RWPE2 (cell line): ENCODE measurements around the gene C2.

Experiments used
- ATAC-seq: fragments of 200-7000 bp; cut with Tn5 transposase; 3 replicates; pipeline ENCODE4 v1.9.1; 2021; ENCODE audit warnings: low read depth
- DNase-seq: peaks from one replicate; pipeline ENCODE4 v3.0.0-alpha.2; 2020; ENCODE audit warnings: low spot score
- H3K27ac ChIP-seq: fragments of 450-650 bp; 2 replicates; pipeline ENCODE4 v1.5.1; 2017; ENCODE audit warnings: mild to moderate bottlenecking; ENCODE audit not compliant: poor library complexity, severe bottlenecking
- H3K27me3 ChIP-seq: fragments of 250-450 bp; sonication (Bioruptor Pico); 2 replicates; pipeline ENCODE4 v1.5.1; 2021; ENCODE audit warnings: mild to moderate bottlenecking, moderate library complexity; ENCODE audit not compliant: insufficient read depth, poor library complexity, severe bottlenecking
- H3K36me3 ChIP-seq: fragments of 250-450 bp; sonication (Bioruptor Pico); 2 replicates; pipeline ENCODE4 v1.5.1; 2020; ENCODE audit warnings: low read depth, mild to moderate bottlenecking, moderate library complexity
- H3K4me1 ChIP-seq: fragments of 250-450 bp; sonication (Bioruptor Pico); 2 replicates; pipeline ENCODE4 v1.5.1; 2021; ENCODE audit warnings: mild to moderate bottlenecking, moderate library complexity; ENCODE audit not compliant: insufficient read depth, poor library complexity, severe bottlenecking
- H3K4me3 ChIP-seq: fragments of 250-450 bp; sonication (Bioruptor Pico); 2 replicates; pipeline ENCODE4 v1.5.1; 2021; ENCODE audit warnings: mild to moderate bottlenecking, moderate library complexity; ENCODE audit not compliant: severe bottlenecking
- H3K9me3 ChIP-seq: fragments of 250-450 bp; sonication (Bioruptor Pico); 2 replicates; pipeline ENCODE4 v1.5.1; 2021; ENCODE audit warnings: mild to moderate bottlenecking, moderate library complexity; ENCODE audit not compliant: severe bottlenecking
- TF ChIP-seq, protein P1 (sequence below): fragments of 450-650 bp; IDR thresholded peaks from one replicate; pipeline ENCODE4 v1.5.1; 2017; ENCODE audit warnings: mild to moderate bottlenecking, moderate library complexity; ENCODE audit not compliant: poor library complexity, severe bottlenecking

C2 gene

DNA sequence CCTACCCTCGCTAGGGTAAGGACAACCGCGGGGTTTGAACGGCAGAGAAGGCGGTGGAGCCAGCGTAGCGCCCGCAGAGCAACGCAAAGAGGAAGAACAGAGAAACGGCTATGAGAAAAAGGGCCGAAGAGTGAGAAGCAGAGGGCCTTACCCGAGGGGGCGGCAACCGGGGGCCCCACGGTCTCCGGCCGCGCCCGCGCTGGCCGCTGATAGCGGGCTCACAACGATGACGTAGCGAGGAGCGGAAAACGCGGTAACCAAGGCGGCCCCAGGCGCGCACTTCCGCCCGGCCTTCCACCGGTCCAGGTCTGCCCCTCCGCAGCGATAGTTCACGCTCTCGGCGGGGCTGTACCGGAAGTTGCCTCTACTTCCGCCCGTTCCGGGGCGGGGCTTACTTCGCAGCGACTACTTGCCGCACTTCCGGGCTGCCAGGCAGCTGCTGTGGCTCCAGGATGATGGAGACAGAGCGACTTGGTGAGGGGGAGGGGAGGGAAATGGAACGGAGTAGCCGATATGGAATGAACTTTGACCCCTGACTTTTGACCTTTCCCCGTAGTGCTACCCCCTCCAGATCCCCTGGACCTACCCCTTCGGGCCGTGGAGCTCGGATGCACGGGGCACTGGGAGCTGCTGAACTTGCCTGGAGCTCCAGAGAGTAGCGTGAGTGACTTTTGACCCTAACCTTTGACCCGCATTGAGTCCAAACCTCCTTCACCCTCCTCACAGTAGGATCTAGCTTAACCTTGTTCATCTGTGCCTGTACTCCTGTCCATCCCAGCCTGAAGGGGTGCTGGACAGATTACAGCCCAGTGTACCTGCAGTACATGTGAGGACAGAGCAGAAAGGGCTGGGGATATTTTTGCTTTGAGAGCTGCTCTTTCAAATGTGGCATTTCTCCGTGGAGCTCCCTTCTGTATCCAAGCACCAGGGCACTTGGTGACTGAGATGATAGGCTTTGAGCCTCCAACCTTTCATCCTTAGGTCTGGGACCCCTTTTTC, 31.5 kb downstream of the C2 start, which contains the start of the genes NELFE and SKIC2:
Gene NELFE (minus strand): TSS at position 231 of the 999 bp plus-strand sequence. CDS start 525 bp downstream, outside the sequence.
Gene SKIC2 (plus strand): TSS at position 435 of the 999 bp plus-strand sequence. CDS start 18 bp downstream, at position 453.
- no peaks in the 10 kb centered on the region for H3K27me3 ChIP-seq
- H3K4me1 ChIP-seq = no peaks in the 10 kb centered on the region
- ATAC-seq (peak; percentile 99), DNase-seq (peak; percentile 98)
- peak within 1 kb of the TSS; percentile 27 for H3K27ac ChIP-seq
- TF ChIP-seq, protein P1, sequence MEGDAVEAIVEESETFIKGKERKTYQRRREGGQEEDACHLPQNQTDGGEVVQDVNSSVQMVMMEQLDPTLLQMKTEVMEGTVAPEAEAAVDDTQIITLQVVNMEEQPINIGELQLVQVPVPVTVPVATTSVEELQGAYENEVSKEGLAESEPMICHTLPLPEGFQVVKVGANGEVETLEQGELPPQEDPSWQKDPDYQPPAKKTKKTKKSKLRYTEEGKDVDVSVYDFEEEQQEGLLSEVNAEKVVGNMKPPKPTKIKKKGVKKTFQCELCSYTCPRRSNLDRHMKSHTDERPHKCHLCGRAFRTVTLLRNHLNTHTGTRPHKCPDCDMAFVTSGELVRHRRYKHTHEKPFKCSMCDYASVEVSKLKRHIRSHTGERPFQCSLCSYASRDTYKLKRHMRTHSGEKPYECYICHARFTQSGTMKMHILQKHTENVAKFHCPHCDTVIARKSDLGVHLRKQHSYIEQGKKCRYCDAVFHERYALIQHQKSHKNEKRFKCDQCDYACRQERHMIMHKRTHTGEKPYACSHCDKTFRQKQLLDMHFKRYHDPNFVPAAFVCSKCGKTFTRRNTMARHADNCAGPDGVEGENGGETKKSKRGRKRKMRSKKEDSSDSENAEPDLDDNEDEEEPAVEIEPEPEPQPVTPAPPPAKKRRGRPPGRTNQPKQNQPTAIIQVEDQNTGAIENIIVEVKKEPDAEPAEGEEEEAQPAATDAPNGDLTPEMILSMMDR = no peak
- H3K9me3 ChIP-seq = no peaks in the 10 kb centered on the region
- peak within 1 kb of the TSS; percentile 75 for H3K4me3 ChIP-seq
- H3K36me3 ChIP-seq = peaks cover 79% of the 10 kb centered on the region

DNA sequence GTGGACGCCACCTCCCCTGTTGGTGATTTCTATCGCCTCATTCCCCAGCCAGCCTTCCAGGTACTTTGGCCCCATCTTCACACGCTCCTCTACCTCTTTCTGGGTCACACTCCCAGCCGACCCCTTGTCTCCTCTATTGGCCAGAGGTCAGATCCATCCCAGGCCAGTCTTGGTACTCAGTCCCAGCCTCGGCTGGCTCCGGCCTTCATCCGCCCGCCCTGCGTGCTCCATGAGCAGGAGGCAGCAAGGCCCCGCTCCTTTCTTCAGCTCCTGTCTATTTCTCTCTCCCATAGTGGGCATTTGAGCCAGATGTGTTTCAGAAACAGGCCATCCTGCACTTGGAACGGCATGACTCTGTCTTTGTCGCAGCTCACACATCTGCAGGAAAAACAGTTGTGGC, 34.1 kb downstream of the C2 start:
- Histone ChIP-seq H3K4me1 (no peaks in the 10 kb centered on the region), H3K36me3 (peaks cover 79% of the 10 kb centered on the region), H3K4me3 (no peak overlapping the region), H3K27ac (no peak overlapping the region), H3K9me3 (no peaks in the 10 kb centered on the region), H3K27me3 (no peaks in the 10 kb centered on the region)
- ATAC-seq (no peak), DNase-seq (no peak)
- TF ChIP-seq, protein P1 = no peak

DNA sequence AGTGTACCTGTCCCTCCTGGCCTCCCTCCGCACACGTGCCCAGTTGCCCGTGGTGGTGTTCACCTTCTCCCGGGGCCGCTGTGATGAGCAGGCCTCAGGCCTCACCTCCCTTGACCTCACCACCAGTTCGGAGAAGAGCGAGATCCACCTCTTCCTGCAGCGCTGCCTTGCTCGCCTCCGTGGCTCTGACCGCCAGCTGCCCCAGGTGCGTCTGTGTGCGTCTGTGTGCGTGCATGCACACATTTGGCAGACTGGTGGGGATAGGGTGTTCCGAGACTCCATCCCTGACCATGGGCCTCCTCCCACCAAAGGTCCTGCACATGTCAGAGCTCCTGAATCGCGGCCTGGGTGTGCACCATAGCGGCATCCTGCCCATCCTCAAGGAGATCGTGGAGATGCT, 36.4 kb downstream of the C2 start:
- no peak for DNase-seq
- Histone ChIP-seq H3K36me3 (peaks cover 69% of the 10 kb centered on the region), H3K4me3 (no peak overlapping the region), H3K27me3 (no peaks in the 10 kb centered on the region), H3K27ac (no peak overlapping the region), H3K4me1 (no peaks in the 10 kb centered on the region), H3K9me3 (no peaks in the 10 kb centered on the region)
- ATAC-seq = no peak
- TF ChIP-seq, protein P1 = no peak

DNA sequence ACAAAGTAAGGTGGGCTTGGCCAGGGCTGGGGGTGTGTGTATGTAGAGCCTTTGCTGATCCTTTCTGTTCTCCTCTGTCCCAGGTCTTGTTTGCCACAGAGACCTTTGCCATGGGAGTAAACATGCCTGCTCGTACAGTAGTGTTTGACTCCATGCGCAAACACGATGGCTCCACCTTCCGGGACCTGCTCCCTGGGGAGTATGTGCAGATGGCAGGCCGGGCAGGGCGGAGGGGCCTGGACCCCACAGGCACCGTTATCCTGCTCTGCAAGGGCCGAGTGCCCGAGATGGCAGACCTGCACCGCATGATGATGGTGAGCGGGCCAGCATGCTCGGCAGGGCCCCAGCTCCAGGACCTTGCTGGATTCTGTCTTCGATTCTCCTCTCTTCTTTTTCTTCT, 38.2 kb downstream of the C2 start:
- H3K4me3 ChIP-seq = no peak overlapping the region
- no peak for ATAC-seq
- H3K36me3 ChIP-seq = peaks cover 77% of the 10 kb centered on the region

More for the DNA sequence above, 38.2 kb downstream of the C2 start:
- H3K27me3 ChIP-seq = no peaks in the 10 kb centered on the region
- no peak for DNase-seq
- no peak overlapping the region for H3K27ac ChIP-seq
- peaks cover 3% of the 10 kb centered on the region for H3K4me1 ChIP-seq
- TF ChIP-seq, protein P1 = no peak
- no peaks in the 10 kb centered on the region for H3K9me3 ChIP-seq
